GM12878 (cell line): ENCODE measurements around the gene PLXNA2. TPM values are rescaled to one million over a fixed set of nuclear protein-coding genes. Genes with fewer than 3 reads are reported as not detected.
A peak's percentile ranks its signal among the peaks of the same experiment; 100 is the strongest.

Source experiments
- ATF7 ChIP-seq: fragments of 450-650 bp; IDR thresholded peaks from 2 replicates; pipeline ENCODE4 v1.6.1; 2016; ENCODE audit warnings: low read depth, mild to moderate bottlenecking
- BHLHE40 ChIP-seq, 2 experiments: fragments of 450-650 bp in 1 of 2; IDR thresholded peaks; 2 replicates each; pipeline ENCODE4 v1.6.1; 2011 to 2017; ENCODE audit warnings: low read depth in 2 of 2, borderline replicate concordance in 1 of 2, improper control_type of control experiment in 1 of 2, low read length in 1 of 2, mild to moderate bottlenecking in 1 of 2
- ELK1 ChIP-seq: IDR thresholded peaks from 2 replicates; pipeline ENCODE4 v1.6.1; 2012; ENCODE audit warnings: low read depth, low read length, improper control_type of control experiment
- EZH2 ChIP-seq: IDR thresholded peaks from 2 replicates; pipeline ENCODE4 v1.6.1; 2012; ENCODE audit warnings: low read depth, mild to moderate bottlenecking, control low read depth, inconsistent platforms, low read length, borderline replicate concordance; ENCODE audit not compliant: control insufficient read depth
- JUND ChIP-seq: IDR thresholded peaks from 2 replicates; pipeline ENCODE4 v1.6.1; 2012; ENCODE audit warnings: low read depth, mild to moderate bottlenecking, low read length, improper control_type of control experiment, moderate library complexity
- MTA2 ChIP-seq: fragments of 450-650 bp; IDR thresholded peaks from 2 replicates; pipeline ENCODE4 v1.6.1; 2016; ENCODE audit warnings: low read depth, mild to moderate bottlenecking, moderate library complexity
- PML ChIP-seq: IDR thresholded peaks from 2 replicates; pipeline ENCODE4 v1.6.1; 2012; ENCODE audit warnings: low read length, inconsistent platforms
- SMARCA5 ChIP-seq: fragments of 450-650 bp; IDR thresholded peaks from 2 replicates; pipeline ENCODE4 v1.6.1; 2017; ENCODE audit warnings: mild to moderate bottlenecking
- SPI1 ChIP-seq: IDR thresholded peaks from 2 replicates; pipeline ENCODE4 v1.6.1; 2011; ENCODE audit warnings: low read depth, mild to moderate bottlenecking, low read length, moderate library complexity, borderline replicate concordance; ENCODE audit not compliant: insufficient read depth
- TCF12 ChIP-seq: IDR thresholded peaks from 2 replicates; pipeline ENCODE4 v1.6.1; 2011; ENCODE audit warnings: low read depth, mild to moderate bottlenecking, low read length
- polyA plus RNA-seq, 11 experiments: library from polyadenylated mRNA; depleted of rRNA in 4 of 11; unstranded in 6 of 11; stranded (reverse) in 5 of 11; fragments of >200 nt; fragmentation: Nextera tagmentation in 4 of 11; fragmentation: Illumina TruSeq in 1 of 11; extraction: Ambion mirVana in 4 of 11; extraction: Trizol in 1 of 11; gene quantifications; 1 replicate in 1 of 11; 2 replicates in 10 of 11; pipeline versions ENCODE4 v1.2.1 to v1.2.3, GENCODE V29; 2011 to 2016; ENCODE audit warnings: inconsistent platforms in 2 of 11, missing spikeins in 2 of 11, low read depth in 1 of 11
- total RNA-seq, 4 experiments: library from RNA; depleted of rRNA in 3 of 4; stranded (reverse); fragments of >200 nt in 3 of 4; fragmentation: Illumina TruSeq in 1 of 4; extraction: Trizol in 1 of 4; gene quantifications; 2 replicates each; pipeline versions ENCODE4 v1.2.1 to v1.2.3, GENCODE V29; 2013 to 2021
- TF ChIP-seq, protein P1 (sequence below): fragments of 450-650 bp; IDR thresholded peaks from 2 replicates; pipeline ENCODE4 v1.6.1; 2017; ENCODE audit warnings: low read depth, mild to moderate bottlenecking, moderate library complexity

Gene PLXNA2
- total and polyA plus RNA-seq, 10 of the 15 experiments (the other 5 are each of a cell fraction or from before 2014, with no cell fraction given) = under 0.01 to 0.08 (median 0.07) TPM; not detected in 4

DNA sequence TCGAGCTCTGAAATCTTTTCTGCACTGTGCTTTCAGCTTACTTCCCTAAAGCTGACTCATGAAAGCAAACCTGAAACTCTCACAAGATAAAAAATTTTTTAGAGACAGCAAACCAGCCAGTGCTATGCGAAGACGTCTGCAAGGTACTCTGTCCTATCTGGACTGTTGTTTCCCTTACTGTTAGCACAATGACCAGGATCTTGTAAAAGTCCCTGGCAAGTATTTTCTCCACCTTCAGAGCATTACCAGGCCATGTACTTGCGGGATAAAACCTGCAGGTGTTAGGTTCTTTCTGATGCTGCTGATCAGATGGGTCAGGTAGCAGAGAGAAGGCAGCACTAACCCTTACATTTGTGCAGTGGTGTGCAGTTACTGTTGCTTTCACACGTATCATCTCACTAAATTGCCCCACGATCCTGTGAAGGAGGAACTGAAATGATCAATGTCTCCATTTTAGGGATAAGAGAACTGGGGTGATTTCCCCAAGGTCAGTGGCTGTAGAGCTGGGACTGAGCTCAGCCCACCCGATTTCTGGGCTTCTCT is 56.6 kb downstream of the PLXNA2 start (continued):
- 0 out of 2 replicates have a peak, but pooled peaks have one; percentile 6 for TF ChIP-seq ELK1
- TF ChIP-seq EZH2 = no peak
- peak; percentile 66; the same call in 1 of the 2 replicates for TF ChIP-seq MTA2
- TF ChIP-seq JUND = no peak
- peak in 1 of 2 experiments; percentile 33; a peak in 1 of 4 replicates for TF ChIP-seq BHLHE40 (IDR thresholded peaks at IDR 0.05; ENCODE audit: borderline replicate concordance in 1 of 2, low read depth in 2 of 2, low read length in 1 of 2)
- no peak for TF ChIP-seq SMARCA5
- no peak for TF ChIP-seq PML
- TF ChIP-seq SPI1 = peak; percentile 78
- 0 out of 2 replicates have a peak, but pooled peaks have one; percentile 2 for TF ChIP-seq TCF12
- peak; percentile 50 for TF ChIP-seq ATF7
- TF ChIP-seq, protein P1, sequence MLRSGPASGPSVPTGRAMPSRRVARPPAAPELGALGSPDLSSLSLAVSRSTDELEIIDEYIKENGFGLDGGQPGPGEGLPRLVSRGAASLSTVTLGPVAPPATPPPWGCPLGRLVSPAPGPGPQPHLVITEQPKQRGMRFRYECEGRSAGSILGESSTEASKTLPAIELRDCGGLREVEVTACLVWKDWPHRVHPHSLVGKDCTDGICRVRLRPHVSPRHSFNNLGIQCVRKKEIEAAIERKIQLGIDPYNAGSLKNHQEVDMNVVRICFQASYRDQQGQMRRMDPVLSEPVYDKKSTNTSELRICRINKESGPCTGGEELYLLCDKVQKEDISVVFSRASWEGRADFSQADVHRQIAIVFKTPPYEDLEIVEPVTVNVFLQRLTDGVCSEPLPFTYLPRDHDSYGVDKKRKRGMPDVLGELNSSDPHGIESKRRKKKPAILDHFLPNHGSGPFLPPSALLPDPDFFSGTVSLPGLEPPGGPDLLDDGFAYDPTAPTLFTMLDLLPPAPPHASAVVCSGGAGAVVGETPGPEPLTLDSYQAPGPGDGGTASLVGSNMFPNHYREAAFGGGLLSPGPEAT = peak; percentile 62
